GM18517 (cell line): ENCODE measurements around the gene SLC35F1.

ENCODE experiments used
- ATAC-seq: cut with Tn5 transposase; IDR thresholded peaks from one replicate; pipeline ENCODE4 v1.9.1; 2021; ENCODE audit warnings: mild to moderate bottlenecking, moderate library complexity; ENCODE audit not compliant: unreplicated experiment

Gene SLC35F1

GRCh38 chr6:118103381-118104146 is 196.5 kb downstream of the SLC35F1 start:
- ATAC-seq, result no peak

- ATAC-seq, result no peak
Measured at GRCh38 chr6:118122161-118122725, 215.2 kb downstream of the SLC35F1 start.

- no peak for ATAC-seq
Measured at GRCh38 chr6:118122801-118123200, 215.7 kb downstream of the SLC35F1 start.

- no peak for ATAC-seq
Measured at GRCh38 chr6:118123503-118124037, 216.5 kb downstream of the SLC35F1 start.

- ATAC-seq, result no peak
Measured at GRCh38 chr6:118124851-118125250, 217.8 kb downstream of the SLC35F1 start.

- ATAC-seq, result no peak
Measured at GRCh38 chr6:118128755-118129154, 221.7 kb downstream of the SLC35F1 start.

- no peak for ATAC-seq
Measured at GRCh38 chr6:118134206-118134605, 227.1 kb downstream of the SLC35F1 start.

GRCh38 chr6:118134736-118135135 is 227.7 kb downstream of the SLC35F1 start:
- no peak for ATAC-seq

- ATAC-seq, result no peak
Measured at GRCh38 chr6:118135371-118135770, 228.3 kb downstream of the SLC35F1 start.

GRCh38 chr6:118141211-118141610 is 234.1 kb downstream of the SLC35F1 start:
- ATAC-seq, result no peak

- ATAC-seq, result no peak
Measured at GRCh38 chr6:118146584-118146983, 239.5 kb downstream of the SLC35F1 start.

GRCh38 chr6:118147511-118147910 is 240.4 kb downstream of the SLC35F1 start:
- no peak for ATAC-seq

- no peak for ATAC-seq
Measured at GRCh38 chr6:118148561-118148960, 241.5 kb downstream of the SLC35F1 start.

GRCh38 chr6:118152524-118152923 is 245.5 kb downstream of the SLC35F1 start:
- ATAC-seq, result no peak

GRCh38 chr6:118161343-118161742 is 254.3 kb downstream of the SLC35F1 start:
- ATAC-seq, result no peak

GRCh38 chr6:118163542-118163941 is 256.5 kb downstream of the SLC35F1 start:
- no peak for ATAC-seq

- no peak for ATAC-seq
Measured at GRCh38 chr6:118165500-118165899, 258.4 kb downstream of the SLC35F1 start.

- ATAC-seq, result no peak
Measured at GRCh38 chr6:118168421-118168820, 261.4 kb downstream of the SLC35F1 start.

GRCh38 chr6:118171852-118172251 is 264.8 kb downstream of the SLC35F1 start:
- no peak for ATAC-seq

- no peak for ATAC-seq
Measured at GRCh38 chr6:118174071-118174470, 267.0 kb downstream of the SLC35F1 start.

- no peak for ATAC-seq
Measured at GRCh38 chr6:118177720-118178119, 270.7 kb downstream of the SLC35F1 start.

GRCh38 chr6:118179048-118179447 is 272.0 kb downstream of the SLC35F1 start:
- ATAC-seq, result no peak
